NCI-H1105 (cell line): ENCODE results near the gene TADA2B.
A peak's percentile ranks its signal among the peaks of the same experiment; 100 is the strongest.
"Not testable (repeated sequence)": the region's sequence is repeated elsewhere in the genome, so short reads cannot be mapped to it uniquely, and the experiment has no call there.

Source experiments
- DNase-seq: peaks from one replicate; lab custom pipeline; 2025; lab: John Stamatoyannopoulos, UW

The TADA2B gene

GRCh38 chr4:7083597-7084563, 40.7 kb downstream of the TADA2B start:
- DNase-seq = no peak

- DNase-seq = not testable (repeated sequence)
These were observed 41.4 kb downstream of the TADA2B start for GRCh38 chr4:7084564-7084961.

GRCh38 chr4:7086384-7086783, 43.2 kb downstream of the TADA2B start:
- no peak for DNase-seq

- DNase-seq = no peak
These were observed 43.9 kb downstream of the TADA2B start for GRCh38 chr4:7087036-7087435.

GRCh38 chr4:7089213-7089986, 46.2 kb downstream of the TADA2B start:
- no peak for DNase-seq

- DNase-seq = no peak
These were observed 48.9 kb downstream of the TADA2B start for GRCh38 chr4:7092026-7092425.

GRCh38 chr4:7094916-7095315, 51.7 kb downstream of the TADA2B start:
- no peak for DNase-seq

- DNase-seq = no peak
These were observed 52.5 kb downstream of the TADA2B start for GRCh38 chr4:7095611-7096155.

- DNase-seq = no peak
These were observed 53.1 kb downstream of the TADA2B start for GRCh38 chr4:7096236-7096635.

- peak; percentile 37 for DNase-seq
These were observed 58.7 kb downstream of the TADA2B start for GRCh38 chr4:7101692-7102515.

- not testable (repeated sequence) for DNase-seq
These were observed 59.3 kb downstream of the TADA2B start for GRCh38 chr4:7102516-7102909.

- DNase-seq = peak; percentile 57
These were observed 59.9 kb downstream of the TADA2B start for GRCh38 chr4:7103031-7103606.

- no peak for DNase-seq
These were observed 60.6 kb downstream of the TADA2B start for GRCh38 chr4:7103607-7104365.

GRCh38 chr4:7104366-7105031, 61.3 kb downstream of the TADA2B start:
- DNase-seq = no peak

GRCh38 chr4:7105276-7105675, 62.1 kb downstream of the TADA2B start:
- no peak for DNase-seq

GRCh38 chr4:7107166-7107905, 64.2 kb downstream of the TADA2B start:
- no peak for DNase-seq
